GM23248 (cell line): ENCODE data around the gene IQCC. TPM values are rescaled to one million over a fixed set of nuclear protein-coding genes. Genes with fewer than 3 reads are reported as not detected.

Experiments
- DNase-seq: peaks from one replicate; pipeline ENCODE4 v3.0.0-alpha.2; 2015
- H2AFZ ChIP-seq: fragments of 200-600 bp; sonication (generic); 2 replicates; pipeline ENCODE4 v1.6.1; 2016; ENCODE audit warnings: antibody characterized with exemption
- H3F3A ChIP-seq: fragments of 200-600 bp; sonication (generic); 2 replicates; pipeline ENCODE4 v1.6.1; 2016; ENCODE audit warnings: mild to moderate bottlenecking, antibody characterized with exemption, mixed run types; ENCODE audit not compliant: insufficient read depth
- H3K27ac ChIP-seq: fragments of 200-600 bp; sonication (generic); 2 replicates; pipeline ENCODE4 v1.5.1; 2016; ENCODE audit warnings: mild to moderate bottlenecking
- H3K27me3 ChIP-seq: fragments of 200-600 bp; sonication (generic); replicated peaks from 2 replicates; pipeline ENCODE4 v1.6.1; 2016; ENCODE audit warnings: mild to moderate bottlenecking; ENCODE audit not compliant: insufficient read depth
- H3K36me3 ChIP-seq: fragments of 200-600 bp; sonication (generic); 2 replicates; pipeline ENCODE4 v1.6.1; 2016; ENCODE audit warnings: low read depth, mild to moderate bottlenecking
- H3K4me1 ChIP-seq: fragments of 200-600 bp; sonication (generic); 2 replicates; pipeline ENCODE4 v1.6.1; 2016; ENCODE audit warnings: mild to moderate bottlenecking; ENCODE audit not compliant: insufficient read depth
- H3K4me2 ChIP-seq: fragments of 200-600 bp; sonication (generic); one replicate; pipeline ENCODE4 v1.6.1; 2016; ENCODE audit warnings: mild to moderate bottlenecking; ENCODE audit not compliant: unreplicated experiment
- H3K4me3 ChIP-seq: fragments of 200-600 bp; sonication (generic); 2 replicates; pipeline ENCODE4 v1.5.1; 2016; ENCODE audit warnings: mild to moderate bottlenecking
- H3K79me2 ChIP-seq: fragments of 200-600 bp; sonication (generic); 2 replicates; pipeline ENCODE4 v1.6.1; 2016; ENCODE audit warnings: mild to moderate bottlenecking; ENCODE audit not compliant: insufficient read depth
- H3K9ac ChIP-seq: fragments of 200-600 bp; sonication (generic); 2 replicates; pipeline ENCODE4 v1.6.1; 2016; ENCODE audit warnings: mild to moderate bottlenecking
- H3K9me2 ChIP-seq: fragments of 200-600 bp; sonication (generic); 2 replicates; pipeline ENCODE4 v1.6.1; 2016; ENCODE audit warnings: mixed run types, mild to moderate bottlenecking, moderate library complexity; ENCODE audit not compliant: insufficient read depth
- H3K9me3 ChIP-seq: fragments of 200-600 bp; sonication (generic); one replicate; pipeline ENCODE4 v1.6.1; 2017; ENCODE audit warnings: low read depth
- H4K20me1 ChIP-seq: fragments of 200-600 bp; sonication (generic); 2 replicates; pipeline ENCODE4 v1.6.0; 2016; ENCODE audit not compliant: insufficient read depth
- EZH2 ChIP-seq: fragments of 200-600 bp; sonication (generic); IDR thresholded peaks from 2 replicates; pipeline ENCODE4 v1.6.1; 2018; ENCODE audit warnings: antibody characterized with exemption, mild to moderate bottlenecking; ENCODE audit not compliant: insufficient read depth, poor library complexity, severe bottlenecking
- EZH2phosphoT487 ChIP-seq: fragments of 200-600 bp; sonication (generic); IDR thresholded peaks from 2 replicates; pipeline ENCODE4 v1.6.1; 2018; ENCODE audit warnings: antibody characterized with exemption, moderate library complexity, mild to moderate bottlenecking, low read depth; ENCODE audit not compliant: insufficient read depth
- WGBS, 2 experiments: methylation state at CpG; one replicate each; pipeline ENCODE4 v1.1.6; 2015 to 2017; ENCODE audit warnings: low lambda C conversion rate in 2 of 2, low coverage in 1 of 2; ENCODE audit errors: missing lambda C conversion rate in 2 of 2; 5-methylcytosine and 5-hydroxymethylcytosine counted together
- in situ Hi-C: fragments of 300-500 bp; cut with MboI; formaldehyde crosslinking; loops from 2 replicates; pipeline ENCODE4 v1.15.0; 2020
- polyA plus RNA-seq: library from polyadenylated mRNA; unstranded; fragments of >200 nt; fragmentation: Nextera tagmentation; extraction: Ambion mirVana; gene quantifications from 2 replicates; pipeline ENCODE4 v1.2.1, GENCODE V29; 2016
- total RNA-seq: library from RNA; depleted of rRNA; stranded (reverse); fragments of >200 nt; shearing (Covaris generic); gene quantifications from 2 replicates; pipeline ENCODE4 v1.2.3, GENCODE V29; 2014

The IQCC gene
- total and polyA plus RNA-seq, 2 experiments from 2014 or later: 0.97 to 2.2 TPM

DNA sequence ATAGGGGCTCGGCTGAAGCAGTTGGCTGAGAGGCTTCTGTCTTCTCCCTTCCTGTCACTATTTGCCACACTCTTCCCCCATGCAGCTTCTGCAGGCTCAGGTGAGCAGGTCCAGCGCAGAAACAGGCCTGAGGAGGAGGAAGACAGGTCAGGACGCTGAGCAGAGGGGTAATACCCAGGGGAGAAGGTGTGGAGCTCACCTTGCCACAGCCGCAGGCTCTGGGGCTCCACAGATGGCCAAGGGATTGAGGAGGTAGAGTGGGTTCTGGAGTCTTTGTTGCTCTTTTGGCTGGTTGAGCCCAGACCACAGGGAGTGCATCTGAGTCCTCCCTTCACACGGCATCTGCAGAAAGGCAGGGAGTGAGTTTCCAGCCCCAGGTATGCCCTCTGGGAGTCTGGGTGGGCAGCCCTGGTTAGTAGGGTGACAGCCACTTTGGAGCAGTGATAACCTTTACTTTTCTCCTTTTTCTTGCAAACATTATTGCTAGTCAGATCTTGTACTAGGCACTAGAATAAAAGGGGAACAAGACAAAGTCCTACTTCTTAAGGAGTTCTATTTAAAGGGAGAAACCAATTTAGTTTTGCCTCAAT is 26.5 kb downstream of the IQCC start:
- no peak for DNase-seq
- Histone ChIP-seq H3K4me2 (no peak overlapping the region), H3K9ac (no peak overlapping the region), H3K9me3 (no peaks in the 10 kb centered on the region), H3K4me1 (peaks cover 14% of the 10 kb centered on the region), H3K27me3 (no peaks in the 10 kb centered on the region), H3K9me2 (no peaks in the 10 kb centered on the region), H3K27ac (no peak overlapping the region), H4K20me1 (no peaks in the 10 kb centered on the region), H3K79me2 (0 out of 2 replicates have a peak, but pooled peaks cover 7% of the 10 kb centered on the region), H3F3A (peaks cover 33% of the 10 kb centered on the region), H3K4me3 (no peak overlapping the region), H3K36me3 (peaks cover 40% of the 10 kb centered on the region), H2AFZ (no peak overlapping the region)
- WGBS, 2 experiments: 82 to 83% methylated on average over 5 of the region's 5 CpGs
- TF ChIP-seq EZH2 (no peak), EZH2phosphoT487 (no peak)
- in situ Hi-C loops: no loop called here

DNA sequence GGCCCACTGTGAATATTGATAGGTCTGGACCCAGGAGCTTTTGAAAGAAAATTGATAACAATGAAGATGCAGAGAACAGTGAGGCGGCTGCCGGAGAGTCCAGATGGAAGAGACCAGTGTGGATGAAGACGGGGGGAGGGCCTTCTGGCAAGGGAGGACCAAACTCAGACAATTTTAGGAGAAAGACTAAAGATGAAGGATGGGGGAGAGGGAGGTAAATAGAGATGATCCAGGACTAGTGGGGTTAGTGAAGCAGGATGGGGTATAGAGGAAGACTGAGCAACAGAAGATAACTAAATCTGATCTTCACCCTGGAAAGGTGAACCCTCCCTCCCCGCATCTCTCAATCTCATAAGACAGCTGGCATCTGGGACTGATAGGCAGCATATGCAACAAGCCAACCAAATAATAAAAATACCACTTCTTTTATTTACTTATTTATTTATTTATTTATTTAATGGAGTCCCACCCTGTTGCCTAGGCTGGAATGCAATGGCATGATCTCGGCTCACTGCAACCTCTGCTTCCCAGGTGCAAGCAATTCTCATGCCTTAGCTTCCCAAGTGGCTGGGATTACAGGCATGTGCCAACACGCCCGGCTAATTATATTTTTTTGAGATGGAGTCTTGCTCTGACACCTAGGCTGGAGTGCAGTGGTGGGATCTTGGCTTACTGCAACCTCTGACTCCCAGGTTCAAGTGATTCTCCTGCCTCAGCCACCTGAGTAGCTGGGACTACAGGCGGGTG is 27.3 kb downstream of the IQCC start:
- Histone ChIP-seq H2AFZ (no peak overlapping the region), H3K27me3 (no peaks in the 10 kb centered on the region), H3K9ac (no peak overlapping the region), H3K4me2 (no peak overlapping the region), H3K79me2 (0 out of 2 replicates have a peak, but pooled peaks cover 2% of the 10 kb centered on the region), H4K20me1 (no peaks in the 10 kb centered on the region), H3K9me2 (no peaks in the 10 kb centered on the region), H3F3A (peaks cover 35% of the 10 kb centered on the region), H3K9me3 (no peaks in the 10 kb centered on the region), H3K36me3 (peaks cover 34% of the 10 kb centered on the region), H3K27ac (no peak overlapping the region), H3K4me3 (no peak overlapping the region), H3K4me1 (peaks cover 16% of the 10 kb centered on the region)
- DNase-seq: no peak
- TF ChIP-seq EZH2phosphoT487: no peak
- TF ChIP-seq EZH2: no peak
- WGBS, 2 experiments: 88 to 91% methylated on average over 8 of the region's 8 CpGs
- in situ Hi-C loops: no loop called here

DNA sequence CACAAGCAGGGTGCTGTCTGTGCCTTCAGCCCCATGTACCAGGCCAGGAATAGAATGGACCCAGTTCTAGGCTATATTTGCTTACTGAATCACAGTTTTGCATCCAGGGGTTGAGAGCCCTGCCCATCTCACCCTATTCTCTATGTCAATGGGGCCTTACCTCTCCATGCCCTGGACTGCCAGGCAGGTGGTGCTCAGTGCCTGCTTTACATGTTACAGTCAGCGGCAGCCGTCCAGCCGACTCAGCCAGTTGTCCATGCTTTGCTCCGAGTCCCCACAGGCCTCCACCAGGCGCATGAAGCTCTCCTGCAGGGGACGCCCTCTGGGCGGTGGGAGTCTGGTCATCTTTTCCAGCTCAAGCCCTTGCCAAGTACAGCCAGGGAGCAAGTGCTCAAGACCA is 29.3 kb downstream of the IQCC start:
- DNase-seq: no peak
- in situ Hi-C loops: no loop called here
- 92 to 98% methylated on average over 7 of the region's 7 CpGs for WGBS, 2 experiments

DNA sequence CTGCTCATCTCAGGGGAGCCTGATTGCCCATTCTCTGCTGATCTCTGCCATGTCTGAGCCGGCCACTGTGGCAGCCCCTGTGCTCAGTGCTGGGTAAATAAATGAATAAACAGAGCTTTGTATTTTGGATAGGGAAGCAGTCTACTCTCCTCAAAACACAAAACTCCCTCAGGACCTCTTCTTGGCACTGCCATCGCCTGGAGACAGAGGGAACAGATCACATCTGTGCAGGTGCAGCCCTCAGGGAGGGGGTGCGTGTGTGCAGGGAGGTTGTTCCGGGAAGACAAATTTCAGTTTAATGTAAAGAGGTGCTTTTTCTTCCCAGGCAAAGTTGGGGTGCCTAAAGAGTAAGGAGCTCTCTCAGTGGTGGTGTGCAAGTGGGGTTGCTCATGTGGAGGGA is 33.9 kb downstream of the IQCC start:
- TF ChIP-seq EZH2phosphoT487: no peak
- WGBS, 2 experiments: 89 to 94% methylated on average over 4 of the region's 4 CpGs
- H3F3A ChIP-seq: peaks cover 38% of the 10 kb centered on the region
- no peak overlapping the region for H3K9ac ChIP-seq
- peaks cover 20% of the 10 kb centered on the region for H3K4me1 ChIP-seq
- in situ Hi-C loops: no loop called here
- no peak overlapping the region for H3K27ac ChIP-seq
- H3K36me3 ChIP-seq: no peaks in the 10 kb centered on the region
- H3K9me2 ChIP-seq: no peaks in the 10 kb centered on the region
- DNase-seq: no peak
- no peak overlapping the region for H2AFZ ChIP-seq
- H3K4me2 ChIP-seq: no peak overlapping the region
- no peaks in the 10 kb centered on the region for H3K9me3 ChIP-seq
- no peaks in the 10 kb centered on the region for H3K27me3 ChIP-seq
- H3K79me2 ChIP-seq: no peaks in the 10 kb centered on the region
- no peaks in the 10 kb centered on the region for H4K20me1 ChIP-seq
- H3K4me3 ChIP-seq: no peak overlapping the region

More for the DNA sequence above, 29.3 kb downstream of the IQCC start:
- H3K9me3 ChIP-seq: no peaks in the 10 kb centered on the region
- peaks cover 16% of the 10 kb centered on the region for H3K4me1 ChIP-seq
- H3K4me2 ChIP-seq: no peak overlapping the region
- no peak overlapping the region for H3K4me3 ChIP-seq
- no peaks in the 10 kb centered on the region for H3K79me2 ChIP-seq
- H3K9me2 ChIP-seq: no peaks in the 10 kb centered on the region
- peaks cover 16% of the 10 kb centered on the region for H3K36me3 ChIP-seq
- H2AFZ ChIP-seq: no peak overlapping the region
- no peak for TF ChIP-seq EZH2phosphoT487
- no peak for TF ChIP-seq EZH2
- H3K9ac ChIP-seq: 0 out of 2 replicates have a peak overlapping the region, but pooled peaks have one; percentile 65
- peaks cover 34% of the 10 kb centered on the region for H3F3A ChIP-seq
- H4K20me1 ChIP-seq: no peaks in the 10 kb centered on the region
- peak overlapping the region; percentile 91 for H3K27ac ChIP-seq
- H3K27me3 ChIP-seq: no peaks in the 10 kb centered on the region
